ENCODE data around the gene USP2. TPM values are rescaled to one million over a fixed set of nuclear protein-coding genes. Genes with fewer than 3 reads are reported as not detected.
A peak's percentile ranks its signal among the peaks of the same experiment; 100 is the strongest.

The USP2 gene
- total RNA-seq, 1 experiment from 2014 or later = 0.51 TPM

- no peak for DNase-seq (ENCODE audit: low read depth)
Measured at GRCh38 chr11:119342023-119342300, 39.5 kb downstream of the USP2 start.

DNA sequence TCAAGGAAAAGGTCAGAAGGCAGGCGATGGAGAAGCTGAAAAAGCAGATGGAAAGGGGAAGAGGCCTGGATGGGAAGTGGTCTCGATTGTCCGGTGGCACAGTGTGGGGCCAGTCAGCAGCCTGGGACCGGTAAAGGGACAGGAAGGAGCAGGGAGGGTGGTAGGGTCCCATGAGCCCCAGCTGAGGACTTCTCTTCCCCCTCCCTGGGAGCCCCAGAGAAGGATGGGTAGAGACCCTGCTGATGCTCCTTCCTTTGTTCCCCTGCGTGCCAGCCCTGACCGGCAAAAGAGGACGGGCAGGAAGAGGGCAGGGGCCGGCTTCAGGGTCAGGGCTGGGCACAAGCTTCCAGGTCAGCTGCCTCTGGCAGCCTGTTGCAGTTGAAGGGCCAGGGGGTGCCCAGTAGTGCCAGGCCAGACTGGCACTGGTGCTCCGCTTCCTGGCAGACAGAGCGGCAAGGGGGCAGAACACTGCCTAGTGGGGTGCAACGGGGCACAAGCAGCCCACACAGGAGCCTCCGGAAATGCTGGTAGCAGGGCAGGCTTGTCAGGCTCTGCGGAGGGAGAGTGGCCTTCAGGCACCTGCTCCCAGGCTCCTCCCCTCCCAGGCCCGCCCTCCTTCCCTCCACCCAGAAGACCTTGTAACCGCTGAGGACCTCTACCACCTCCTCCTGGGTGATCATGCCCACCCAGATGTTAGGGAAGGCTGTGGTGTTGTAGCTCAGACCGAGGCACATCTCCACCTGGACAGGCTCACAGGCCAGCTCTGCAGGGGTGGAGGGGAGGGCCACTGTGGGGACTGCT lies 40.1 kb downstream of the USP2 start:
- DNase-seq (ENCODE audit: low read depth) = no peak

DNA sequence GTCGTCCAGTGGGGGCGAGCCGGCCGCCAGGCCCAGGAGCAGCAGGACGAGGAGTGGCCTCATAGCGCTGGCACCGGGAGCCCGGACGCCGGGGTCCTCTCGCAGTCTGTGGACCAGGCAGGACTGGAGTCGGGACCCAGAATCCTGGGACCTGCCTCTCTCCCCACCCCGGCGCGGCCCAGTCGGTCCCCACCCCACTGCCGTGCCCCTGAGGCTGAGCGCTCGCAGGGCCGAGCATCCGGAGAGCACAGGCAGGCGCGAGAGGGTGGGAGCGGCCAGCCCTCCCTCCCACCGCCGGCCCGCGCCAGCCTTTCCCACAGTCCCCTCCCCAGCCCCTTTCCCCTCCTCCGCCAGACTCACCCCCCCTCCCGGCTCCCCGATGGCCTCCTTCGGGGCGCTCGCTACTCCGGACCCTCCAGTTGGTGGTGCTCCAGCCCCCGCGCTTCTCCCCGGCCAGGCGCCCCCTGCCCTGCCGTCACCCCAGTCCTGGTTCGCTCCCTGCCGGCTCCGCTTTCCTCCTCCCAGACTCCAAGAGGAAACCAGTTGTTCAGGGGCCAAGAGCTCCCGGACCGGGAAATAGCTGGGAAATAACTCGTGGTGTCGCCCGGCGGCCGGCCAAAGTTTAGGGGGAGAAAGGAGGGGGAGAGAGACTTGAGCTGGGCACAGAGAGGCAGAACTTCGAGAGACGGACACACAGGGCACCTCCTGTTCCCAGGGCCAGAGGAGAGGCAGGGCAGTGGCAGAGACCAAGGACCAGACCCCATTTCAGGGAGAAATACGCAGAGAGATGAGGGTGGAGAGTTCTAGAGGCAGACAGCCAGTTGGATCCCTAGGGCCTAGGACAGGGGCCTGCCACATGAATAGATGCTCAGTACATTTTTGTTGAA lies 40.9 kb downstream of the USP2 start, which contains the start of gene C1QTNF5:
TSS of gene C1QTNF5 (minus strand) at position 549 of the 887 bp plus-strand sequence. CDS start at position 63, 486 bp downstream.
- DNase-seq (ENCODE audit: low read depth) = peak; percentile 57

DNA sequence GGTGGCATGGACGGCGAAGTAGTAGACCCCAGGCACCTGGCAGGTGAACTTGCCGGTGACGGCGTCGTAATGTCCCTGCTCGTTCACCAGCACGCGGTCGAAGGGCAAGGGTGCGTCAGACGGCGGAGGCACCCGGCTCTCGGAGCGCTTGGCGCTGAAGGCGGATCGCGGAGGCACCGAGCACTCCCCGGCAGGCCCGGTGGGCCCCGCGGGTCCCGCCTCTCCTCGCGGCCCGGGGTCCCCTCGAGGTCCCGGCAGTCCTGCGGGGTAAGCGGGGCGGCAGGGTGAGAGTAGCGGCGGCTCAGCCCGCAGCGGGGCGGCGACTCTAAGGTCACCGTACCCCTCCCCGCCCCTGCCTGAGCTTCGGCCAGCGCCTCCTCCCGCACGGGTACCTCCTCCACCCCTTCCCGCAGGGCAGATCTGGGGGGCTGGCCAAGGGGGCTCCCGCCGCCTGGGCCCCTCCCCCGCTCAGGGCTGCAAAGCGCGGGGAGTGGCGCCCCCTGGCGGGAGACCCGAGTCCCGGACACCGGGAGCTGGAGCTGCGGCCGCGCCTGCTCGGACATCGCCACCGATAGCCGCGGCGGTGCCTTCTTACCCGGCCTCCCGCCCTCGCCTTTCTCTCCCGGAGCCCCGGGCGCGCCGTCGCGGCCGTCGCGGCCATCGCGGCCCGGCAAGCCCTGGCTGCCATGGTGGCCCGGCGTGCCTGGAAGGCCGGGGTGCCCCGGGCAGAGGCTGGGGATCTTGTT lies 41.7 kb downstream of the USP2 start:
- peak; percentile 64 for DNase-seq (ENCODE audit: low read depth)

GRCh38 chr11:119338965-119339588 lies 42.4 kb downstream of the USP2 start:
- peak; percentile 38 for DNase-seq (ENCODE audit: low read depth)

- DNase-seq (ENCODE audit: low read depth) = peak; percentile 74
Measured at GRCh38 chr11:119338318-119338890, 43.1 kb downstream of the USP2 start.

GRCh38 chr11:119337581-119338317 lies 43.7 kb downstream of the USP2 start:
- DNase-seq (ENCODE audit: low read depth) = peak; percentile 66

- DNase-seq (ENCODE audit: low read depth) = no peak
Measured at GRCh38 chr11:119336744-119337469, 44.6 kb downstream of the USP2 start.

DNA sequence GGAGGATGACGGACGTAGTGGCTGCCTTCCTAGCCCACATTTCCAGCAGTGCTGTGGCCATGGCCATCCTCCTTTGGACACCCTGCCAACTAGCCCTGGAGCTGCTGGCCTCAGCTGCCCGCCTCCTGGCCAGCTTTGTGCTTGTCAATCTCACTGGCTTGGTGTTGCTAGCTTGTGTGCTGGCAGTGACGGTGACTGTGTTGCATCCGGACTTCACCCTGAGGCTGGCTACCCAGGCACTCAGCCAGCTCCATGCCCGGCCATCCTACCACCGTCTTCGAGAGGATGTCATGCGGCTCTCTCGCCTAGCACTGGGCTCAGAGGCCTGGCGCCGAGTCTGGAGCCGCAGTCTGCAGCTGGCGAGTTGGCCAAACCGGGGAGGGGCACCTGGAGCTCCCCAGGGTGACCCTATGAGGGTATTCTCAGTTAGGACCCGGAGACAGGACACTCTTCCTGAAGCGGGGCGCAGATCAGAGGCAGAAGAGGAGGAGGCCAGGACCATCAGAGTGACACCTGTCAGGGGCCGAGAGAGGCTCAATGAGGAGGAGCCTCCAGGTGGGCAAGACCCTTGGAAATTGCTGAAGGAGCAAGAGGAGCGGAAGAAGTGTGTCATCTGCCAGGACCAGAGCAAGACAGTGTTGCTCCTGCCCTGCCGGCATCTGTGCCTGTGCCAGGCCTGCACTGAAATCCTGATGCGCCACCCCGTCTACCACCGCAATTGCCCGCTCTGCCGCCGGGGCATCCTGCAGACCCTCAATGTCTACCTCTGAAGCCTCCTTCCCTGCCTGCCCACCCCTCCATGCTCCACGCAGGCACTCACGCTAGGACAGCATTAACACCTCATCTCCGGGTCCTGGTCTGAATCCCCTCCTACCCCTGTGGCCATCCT lies 45.6 kb downstream of the USP2 start:
- no peak for DNase-seq (ENCODE audit: low read depth)

DNA sequence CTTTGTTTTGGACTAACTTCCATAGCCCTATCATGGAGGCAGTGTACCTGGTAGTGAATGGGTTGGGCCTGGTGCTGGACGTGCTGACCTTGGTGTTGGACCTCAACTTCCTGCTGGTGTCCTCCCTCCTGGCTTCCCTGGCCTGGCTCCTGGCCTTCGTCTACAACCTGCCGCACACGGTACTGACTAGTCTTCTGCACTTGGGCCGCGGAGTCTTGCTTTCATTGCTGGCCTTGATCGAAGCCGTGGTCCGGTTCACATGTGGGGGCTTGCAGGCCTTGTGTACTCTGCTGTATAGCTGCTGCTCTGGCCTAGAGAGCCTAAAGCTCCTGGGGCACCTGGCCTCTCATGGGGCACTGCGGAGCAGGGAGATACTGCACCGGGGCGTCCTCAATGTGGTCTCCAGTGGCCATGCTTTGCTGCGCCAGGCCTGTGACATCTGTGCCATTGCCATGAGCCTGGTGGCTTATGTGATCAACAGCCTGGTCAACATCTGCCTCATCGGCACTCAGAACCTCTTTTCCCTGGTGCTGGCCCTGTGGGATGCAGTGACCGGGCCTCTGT lies 46.3 kb downstream of the USP2 start:
- DNase-seq (ENCODE audit: low read depth) = no peak

DNA sequence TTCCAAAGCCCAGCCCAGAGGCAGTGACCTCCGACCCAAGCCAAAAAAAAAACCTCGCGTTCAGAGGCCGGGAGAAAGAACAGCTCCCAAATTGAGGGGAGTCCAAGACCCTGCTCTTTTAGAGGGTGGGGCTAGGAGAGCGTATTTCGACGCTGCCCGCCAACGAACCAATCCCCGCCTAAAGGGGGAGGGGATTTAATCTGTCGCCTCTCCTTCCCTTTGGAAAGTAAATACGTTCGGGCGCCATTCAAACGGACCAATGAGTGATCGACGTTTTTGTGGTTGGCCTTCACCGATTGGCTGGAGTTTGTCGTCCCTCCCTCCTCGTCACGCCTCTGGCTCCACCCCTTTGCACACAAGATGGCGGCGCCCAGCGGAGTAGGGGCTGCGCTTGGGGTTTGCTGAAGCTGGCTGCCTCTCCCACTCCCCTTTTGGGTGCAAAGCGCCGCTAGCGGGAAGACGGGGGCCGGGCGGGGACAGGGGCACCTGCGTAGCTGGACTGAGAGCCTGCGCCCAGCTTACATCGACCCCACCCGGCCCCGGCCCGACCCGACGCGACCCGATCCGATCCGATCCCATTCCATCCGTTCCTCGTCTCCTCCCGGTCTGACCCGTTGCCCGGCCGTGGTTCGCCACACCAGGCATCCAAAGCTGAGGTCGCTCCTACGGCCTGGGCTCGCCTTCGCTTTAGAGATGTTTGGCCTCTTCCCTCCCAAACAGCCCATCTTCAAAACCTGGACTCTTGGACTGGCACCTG lies 47.1 kb downstream of the USP2 start, which contains the start of gene RNF26:
TSS of gene RNF26 (plus strand) at position 354 of the 757 bp plus-strand sequence. CDS start 596 bp downstream, outside the sequence.
- peak; percentile 96 for DNase-seq (ENCODE audit: low read depth)

- no peak for DNase-seq (ENCODE audit: low read depth)
Measured at GRCh38 chr11:119332111-119332765, 49.3 kb downstream of the USP2 start.

DNA sequence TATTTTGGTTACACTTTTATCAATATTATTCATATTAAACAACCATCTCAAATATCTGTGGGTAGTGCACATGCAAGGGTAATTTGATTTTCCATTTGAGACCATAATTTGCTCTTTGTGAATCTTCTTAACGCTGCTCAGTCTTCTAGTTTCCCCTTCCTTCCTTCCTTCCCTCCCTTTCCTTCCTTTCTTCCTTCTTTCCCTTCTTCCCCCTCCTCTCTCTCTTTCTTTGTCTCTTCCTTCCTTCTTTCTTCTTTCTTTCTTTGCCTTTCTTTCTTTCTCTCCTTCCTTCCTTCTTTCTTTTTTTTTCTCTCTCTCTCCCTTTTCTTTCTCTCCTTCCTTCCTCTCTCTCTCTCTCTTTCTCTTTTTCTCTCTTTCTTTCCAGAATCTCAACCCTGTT lies 51.3 kb downstream of the USP2 start:
- no peak for DNase-seq (ENCODE audit: low read depth)

DNA sequence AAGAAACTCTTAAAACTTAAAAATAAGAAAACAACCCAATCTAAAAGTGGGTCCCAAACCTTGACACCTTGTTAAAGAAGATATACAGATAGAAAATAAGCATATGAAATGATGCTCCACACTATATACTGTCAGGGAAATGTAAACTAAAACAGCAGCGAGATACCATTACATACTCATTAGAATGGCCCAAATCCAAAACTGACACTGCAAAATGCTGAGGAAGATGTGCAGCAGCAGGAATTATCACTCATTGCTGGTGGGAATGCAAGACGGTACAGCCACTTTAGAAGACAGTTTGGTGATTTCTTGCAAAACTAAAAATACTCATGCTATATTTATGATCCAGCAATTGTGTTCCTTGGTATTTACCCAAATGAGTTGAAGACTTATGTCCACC lies 52.2 kb downstream of the USP2 start:
- no peak for DNase-seq (ENCODE audit: low read depth)

DNA sequence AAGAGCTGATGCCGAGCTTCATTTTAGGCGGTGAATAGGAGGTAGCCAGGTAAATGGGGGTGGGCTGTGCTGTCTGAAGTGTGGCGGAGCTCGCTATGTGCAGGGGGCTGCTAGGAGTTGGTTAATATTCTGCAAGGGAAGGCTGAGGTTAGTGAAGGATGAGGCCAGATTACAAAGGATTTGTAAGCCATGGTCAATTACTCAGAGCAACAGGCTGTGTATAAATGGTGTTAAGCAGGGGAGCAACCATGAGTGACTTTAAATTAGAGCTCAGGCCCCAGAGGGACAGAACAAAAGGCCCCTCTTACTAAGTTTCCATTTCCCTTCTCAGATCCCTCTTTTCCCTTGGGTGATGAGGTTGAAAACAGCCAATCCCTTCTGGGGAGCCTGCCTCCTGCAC lies 57.3 kb downstream of the USP2 start:
- no peak for DNase-seq (ENCODE audit: low read depth)

DNA sequence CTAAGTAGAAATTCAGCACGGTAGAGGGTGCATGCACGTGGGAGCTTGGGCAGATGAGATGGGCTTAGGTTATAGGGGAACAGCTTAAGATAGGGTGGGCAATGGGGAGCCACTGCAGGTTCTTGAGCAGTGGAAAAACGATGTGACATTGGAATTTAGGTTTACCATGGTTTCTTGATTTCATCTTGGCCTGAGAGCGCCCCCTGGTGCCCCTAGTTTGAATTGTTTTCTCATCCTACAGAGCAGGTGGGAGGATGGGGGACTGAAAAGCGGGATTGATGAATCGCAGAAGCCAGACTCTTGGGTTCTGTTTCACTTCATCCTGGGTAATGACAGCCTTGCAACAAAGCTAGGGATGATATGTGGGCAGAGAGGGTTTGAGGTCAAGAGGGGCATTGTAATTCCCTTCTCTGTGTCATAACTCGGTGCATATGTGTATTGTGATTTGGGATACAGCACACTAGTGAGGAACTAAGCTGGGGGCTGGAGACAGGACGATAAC lies 57.9 kb downstream of the USP2 start:
- DNase-seq (ENCODE audit: low read depth) = peak; percentile 55
